Panc1 (cell line): Measurements from ENCODE around the gene FUT2.

Experiments
- CTCF ChIP-seq: fragments of 450-650 bp; IDR thresholded peaks from 2 replicates; pipeline ENCODE4 v1.5.1; 2017; ENCODE audit warnings: mild to moderate bottlenecking
- SIN3A ChIP-seq: IDR thresholded peaks from 2 replicates; pipeline ENCODE4 v1.6.1; 2012; ENCODE audit warnings: low read depth, mild to moderate bottlenecking, low read length, moderate library complexity, borderline replicate concordance; ENCODE audit not compliant: insufficient read depth
- TCF7L2 ChIP-seq: IDR thresholded peaks from 2 replicates; pipeline ENCODE4 v1.6.1; 2011; ENCODE audit warnings: mild to moderate bottlenecking, low read depth, low read length, inconsistent platforms

- TF ChIP-seq CTCF (no peak), SIN3A (no peak), TCF7L2 (no peak)
Observed at GRCh38 chr19:48672994-48673393, 22.8 kb upstream of the FUT2 start, which contains the start of gene NTN5.
